Kasumi-1 (cell line): Measurements from ENCODE around the gene KIF16B.

Experiments
- DNase-seq, 2 experiments: peaks; one replicate each; lab custom pipeline; 2025; lab: John Stamatoyannopoulos, UW

Gene KIF16B

GRCh38 chr20:16351415-16351814 lies 221.8 kb downstream of the KIF16B start:
- no peak for DNase-seq

- no peak for DNase-seq
Measured at GRCh38 chr20:16350465-16350864, 222.8 kb downstream of the KIF16B start.

GRCh38 chr20:16349523-16350260 lies 223.6 kb downstream of the KIF16B start:
- DNase-seq = no peak

GRCh38 chr20:16346956-16347355 lies 226.3 kb downstream of the KIF16B start:
- DNase-seq = no peak

GRCh38 chr20:16337707-16338106 lies 235.5 kb downstream of the KIF16B start:
- no peak for DNase-seq

GRCh38 chr20:16327606-16328005 lies 245.6 kb downstream of the KIF16B start:
- no peak for DNase-seq

- no peak for DNase-seq
Measured at GRCh38 chr20:16321291-16321690, 252.0 kb downstream of the KIF16B start.

GRCh38 chr20:16317445-16318362 lies 255.5 kb downstream of the KIF16B start:
- DNase-seq = no peak

GRCh38 chr20:16316513-16316912 lies 256.7 kb downstream of the KIF16B start:
- no peak for DNase-seq

- no peak for DNase-seq
Measured at GRCh38 chr20:16314748-16315159, 258.5 kb downstream of the KIF16B start.

- DNase-seq = no peak
Measured at GRCh38 chr20:16314320-16314719, 258.9 kb downstream of the KIF16B start.

- DNase-seq = no peak
Measured at GRCh38 chr20:16313917-16314316, 259.3 kb downstream of the KIF16B start.

- no peak for DNase-seq
Measured at GRCh38 chr20:16312998-16313397, 260.2 kb downstream of the KIF16B start.

GRCh38 chr20:16311756-16312155 lies 261.5 kb downstream of the KIF16B start:
- no peak for DNase-seq

- no peak for DNase-seq
Measured at GRCh38 chr20:16308754-16309153, 264.5 kb downstream of the KIF16B start.

GRCh38 chr20:16302818-16303217 lies 270.4 kb downstream of the KIF16B start:
- DNase-seq = no peak

GRCh38 chr20:16301986-16302385 lies 271.3 kb downstream of the KIF16B start:
- no peak for DNase-seq

- DNase-seq = no peak
Measured at GRCh38 chr20:16299897-16300296, 273.4 kb downstream of the KIF16B start.

GRCh38 chr20:16296931-16297330 lies 276.3 kb downstream of the KIF16B start:
- DNase-seq = no peak

GRCh38 chr20:16295534-16295933 lies 277.7 kb downstream of the KIF16B start:
- no peak for DNase-seq

GRCh38 chr20:16293590-16293989 lies 279.7 kb downstream of the KIF16B start:
- no peak for DNase-seq

GRCh38 chr20:16292226-16292880 lies 280.9 kb downstream of the KIF16B start:
- no peak for DNase-seq

- DNase-seq = no peak
Measured at GRCh38 chr20:16290358-16290757, 282.9 kb downstream of the KIF16B start.
